GM06990 (cell line): ENCODE measurements around the gene CBX1.

ENCODE experiments used
- DNase-seq: peaks from one replicate; pipeline ENCODE4 v3.0.0-alpha.2; 2011; ENCODE audit not compliant: insufficient read length; ENCODE audit errors: extremely low read depth
- H3K27me3 ChIP-seq: replicated peaks from 2 replicates; pipeline ENCODE4 v1.6.0; 2011; ENCODE audit warnings: low read length; ENCODE audit not compliant: control insufficient read depth, insufficient read depth
- H3K36me3 ChIP-seq: 2 replicates; pipeline ENCODE4 v1.5.1; 2011; ENCODE audit warnings: low read length; ENCODE audit not compliant: control insufficient read depth, insufficient read depth
- H3K4me3 ChIP-seq: replicated peaks from 2 replicates; pipeline ENCODE4 v1.5.1; 2011; ENCODE audit warnings: low read depth, mild to moderate bottlenecking, control low read depth, low read length
- TF ChIP-seq, protein P1 (sequence below): IDR thresholded peaks from 2 replicates; pipeline ENCODE4 v1.5.1; 2011; ENCODE audit warnings: low read length, control low read depth, mild to moderate bottlenecking, inconsistent platforms; ENCODE audit not compliant: insufficient read depth, poor library complexity, severe bottlenecking

CBX1 gene

DNA sequence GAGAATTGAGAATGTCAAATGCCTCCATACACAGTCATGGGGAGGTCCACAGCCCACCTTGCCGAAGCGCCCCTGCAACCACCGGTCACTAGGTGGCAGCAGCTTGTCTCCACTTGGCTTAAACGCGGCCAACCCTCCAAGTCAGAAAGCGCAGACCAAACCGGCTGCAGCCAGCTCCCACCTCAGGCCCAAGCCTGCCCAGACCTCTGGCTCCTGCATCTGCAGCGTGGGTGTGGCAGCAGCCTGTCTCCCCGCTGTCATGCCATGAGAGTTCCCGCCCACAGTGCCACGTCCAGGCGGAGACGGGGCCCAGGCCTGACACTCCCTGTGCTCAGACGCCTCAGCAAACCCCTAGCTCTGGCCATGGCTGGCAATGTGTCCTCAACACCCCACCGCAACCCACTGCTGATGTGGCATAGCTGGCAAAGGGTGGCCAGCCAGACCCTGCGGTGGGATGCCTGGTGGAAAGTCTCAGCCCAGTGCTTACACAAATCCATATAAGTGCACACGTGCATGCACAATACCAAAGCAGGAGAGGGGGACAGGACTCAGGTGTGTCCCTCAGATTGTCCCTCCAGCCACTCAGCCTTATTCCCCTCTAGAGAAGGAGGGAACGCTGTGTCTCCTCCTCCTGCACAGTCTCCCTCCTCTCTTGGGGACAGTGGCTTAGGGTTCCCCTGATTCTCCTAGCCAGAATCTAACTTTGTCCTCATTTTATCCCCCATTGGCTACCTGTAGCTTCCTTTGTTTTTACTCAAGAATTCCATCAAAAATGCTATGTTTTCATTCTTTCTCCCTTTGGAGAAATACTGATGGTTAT, 74.6 kb downstream of the CBX1 start:
- Histone ChIP-seq H3K27me3 (no peaks in the 10 kb centered on the region; the same call in 1 of the 2 replicates), H3K36me3 (no peaks in the 10 kb centered on the region), H3K4me3 (no peak overlapping the region)
- DNase-seq = peak; percentile 74
- TF ChIP-seq, protein P1, sequence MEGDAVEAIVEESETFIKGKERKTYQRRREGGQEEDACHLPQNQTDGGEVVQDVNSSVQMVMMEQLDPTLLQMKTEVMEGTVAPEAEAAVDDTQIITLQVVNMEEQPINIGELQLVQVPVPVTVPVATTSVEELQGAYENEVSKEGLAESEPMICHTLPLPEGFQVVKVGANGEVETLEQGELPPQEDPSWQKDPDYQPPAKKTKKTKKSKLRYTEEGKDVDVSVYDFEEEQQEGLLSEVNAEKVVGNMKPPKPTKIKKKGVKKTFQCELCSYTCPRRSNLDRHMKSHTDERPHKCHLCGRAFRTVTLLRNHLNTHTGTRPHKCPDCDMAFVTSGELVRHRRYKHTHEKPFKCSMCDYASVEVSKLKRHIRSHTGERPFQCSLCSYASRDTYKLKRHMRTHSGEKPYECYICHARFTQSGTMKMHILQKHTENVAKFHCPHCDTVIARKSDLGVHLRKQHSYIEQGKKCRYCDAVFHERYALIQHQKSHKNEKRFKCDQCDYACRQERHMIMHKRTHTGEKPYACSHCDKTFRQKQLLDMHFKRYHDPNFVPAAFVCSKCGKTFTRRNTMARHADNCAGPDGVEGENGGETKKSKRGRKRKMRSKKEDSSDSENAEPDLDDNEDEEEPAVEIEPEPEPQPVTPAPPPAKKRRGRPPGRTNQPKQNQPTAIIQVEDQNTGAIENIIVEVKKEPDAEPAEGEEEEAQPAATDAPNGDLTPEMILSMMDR = peak; percentile 94

DNA sequence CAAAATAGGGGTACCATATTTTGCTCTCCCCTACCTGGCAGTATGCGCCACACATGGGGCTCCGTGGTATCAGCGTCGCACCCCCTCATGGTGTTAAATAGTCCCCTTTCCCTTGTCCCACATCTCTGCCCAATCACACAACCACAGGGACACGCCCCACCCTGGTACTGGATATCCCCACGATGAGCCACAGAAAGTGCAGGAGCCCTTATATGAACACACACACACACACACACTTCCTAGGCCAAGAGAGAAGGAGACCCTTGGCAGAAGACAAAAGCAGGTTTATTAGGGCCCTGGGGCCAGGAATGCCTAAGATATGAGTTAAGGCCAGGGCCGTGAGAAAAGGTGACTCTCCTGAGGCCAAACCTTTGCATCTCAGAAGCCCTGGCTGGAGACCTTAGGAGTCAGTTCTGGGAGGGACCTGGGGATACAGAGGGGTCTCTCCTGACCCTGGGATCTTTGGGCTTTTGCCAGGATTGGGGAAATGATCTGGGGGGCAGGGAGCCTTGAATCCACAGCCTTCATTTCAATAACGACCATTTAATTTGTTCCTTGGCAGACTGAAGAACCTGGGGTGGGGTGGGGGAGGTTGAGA, 75.3 kb downstream of the CBX1 start:
- TF ChIP-seq, protein P1 = no peak
- Histone ChIP-seq H3K4me3 (no peak overlapping the region), H3K27me3 (no peaks in the 10 kb centered on the region; the same call in 1 of the 2 replicates), H3K36me3 (no peaks in the 10 kb centered on the region)
- DNase-seq = no peak

DNA sequence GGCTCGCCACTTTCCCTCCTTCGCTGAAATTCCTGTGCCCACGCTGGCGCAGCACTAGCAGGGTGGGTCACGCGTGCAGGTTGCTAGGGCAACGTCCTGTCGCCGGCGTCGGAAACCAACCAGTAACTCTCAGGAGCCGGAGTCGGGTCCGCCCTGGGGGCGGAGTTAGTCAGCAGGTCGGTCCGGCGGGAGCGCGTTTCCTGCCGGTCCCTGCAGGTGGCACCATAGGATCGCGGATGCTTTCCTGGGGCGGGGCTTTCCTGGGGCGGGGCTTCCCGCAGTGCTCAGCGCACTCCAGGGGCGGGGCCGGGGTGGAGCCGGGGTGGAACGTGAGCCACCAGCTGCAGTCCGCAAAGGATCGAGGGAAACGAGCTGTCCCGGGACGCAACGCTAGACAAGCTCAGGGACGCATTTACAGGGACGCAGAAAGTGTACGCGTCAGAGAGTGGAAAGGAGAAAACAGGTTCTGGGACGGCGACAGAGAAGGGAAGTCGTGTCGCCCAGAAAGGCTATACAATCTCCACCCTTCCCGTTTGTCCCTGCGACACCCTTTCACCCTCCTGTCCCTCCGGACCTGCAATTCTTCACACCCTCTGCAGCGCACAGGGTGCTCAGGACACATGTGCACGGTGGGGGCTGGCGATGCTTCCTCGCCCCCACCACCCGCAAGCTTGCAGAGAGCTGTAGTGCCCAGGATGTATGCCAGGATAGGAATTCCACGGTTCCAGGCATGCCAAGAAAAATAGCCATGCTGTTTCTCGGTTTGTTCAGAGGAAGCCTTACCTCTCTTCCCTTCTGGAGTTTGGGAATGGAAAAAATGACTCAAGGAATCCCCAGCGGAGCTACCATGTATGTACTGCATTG, 76.0 kb downstream of the CBX1 start:
- TF ChIP-seq, protein P1 = peak; percentile 95
- peak; percentile 93 for DNase-seq
- no peaks in the 10 kb centered on the region; the same call in 1 of the 2 replicates for H3K27me3 ChIP-seq
- peak overlapping the region; percentile 65 for H3K4me3 ChIP-seq
- no peaks in the 10 kb centered on the region for H3K36me3 ChIP-seq

DNA sequence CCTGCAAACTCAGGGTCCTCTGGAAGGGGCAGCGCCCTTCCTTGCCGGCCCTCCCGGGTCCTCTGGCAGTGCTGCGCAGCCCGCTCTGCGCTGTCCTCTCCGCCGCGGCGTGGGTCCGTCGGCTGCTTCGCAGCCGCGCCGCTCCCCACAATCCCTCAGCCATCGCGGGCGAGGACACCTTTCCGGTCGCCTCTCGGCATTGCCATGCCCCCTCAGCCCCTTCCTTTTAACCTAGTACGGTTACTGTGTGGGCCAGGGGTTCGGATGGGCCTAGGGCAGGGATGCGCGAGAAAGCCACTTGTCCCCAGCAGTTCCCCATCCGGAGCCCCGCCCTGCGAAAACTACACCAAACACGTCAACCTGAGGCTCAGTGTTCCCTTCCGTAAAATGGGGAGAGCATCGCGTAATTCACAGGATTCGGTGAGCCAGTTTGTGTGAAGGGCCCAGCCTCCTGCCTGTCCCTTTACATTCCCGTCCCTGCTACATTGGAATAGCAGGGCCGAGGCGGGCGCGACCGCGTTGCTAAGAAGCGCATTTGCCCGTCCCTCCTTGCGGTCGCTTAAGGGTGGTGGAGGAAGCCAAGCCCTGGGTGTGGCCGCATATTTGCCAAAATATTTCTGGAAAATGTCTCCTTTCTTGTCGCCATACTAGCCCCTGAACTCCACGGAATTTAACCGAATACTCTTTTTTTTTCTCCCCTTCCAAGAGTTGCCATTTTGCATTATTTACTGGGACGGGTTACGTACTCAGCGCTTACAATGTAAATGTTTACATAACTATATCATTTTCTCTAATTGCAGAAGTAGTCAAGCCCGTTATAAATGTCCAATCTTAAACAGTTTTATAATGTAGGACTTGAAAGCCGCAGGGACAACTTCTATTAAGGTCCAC, 76.9 kb downstream of the CBX1 start:
- TF ChIP-seq, protein P1 = no peak
- no peaks in the 10 kb centered on the region for H3K36me3 ChIP-seq
- peak; percentile 67 for DNase-seq
- H3K27me3 ChIP-seq = no peaks in the 10 kb centered on the region; the same call in 1 of the 2 replicates
- H3K4me3 ChIP-seq = peak overlapping the region; percentile 65

DNA sequence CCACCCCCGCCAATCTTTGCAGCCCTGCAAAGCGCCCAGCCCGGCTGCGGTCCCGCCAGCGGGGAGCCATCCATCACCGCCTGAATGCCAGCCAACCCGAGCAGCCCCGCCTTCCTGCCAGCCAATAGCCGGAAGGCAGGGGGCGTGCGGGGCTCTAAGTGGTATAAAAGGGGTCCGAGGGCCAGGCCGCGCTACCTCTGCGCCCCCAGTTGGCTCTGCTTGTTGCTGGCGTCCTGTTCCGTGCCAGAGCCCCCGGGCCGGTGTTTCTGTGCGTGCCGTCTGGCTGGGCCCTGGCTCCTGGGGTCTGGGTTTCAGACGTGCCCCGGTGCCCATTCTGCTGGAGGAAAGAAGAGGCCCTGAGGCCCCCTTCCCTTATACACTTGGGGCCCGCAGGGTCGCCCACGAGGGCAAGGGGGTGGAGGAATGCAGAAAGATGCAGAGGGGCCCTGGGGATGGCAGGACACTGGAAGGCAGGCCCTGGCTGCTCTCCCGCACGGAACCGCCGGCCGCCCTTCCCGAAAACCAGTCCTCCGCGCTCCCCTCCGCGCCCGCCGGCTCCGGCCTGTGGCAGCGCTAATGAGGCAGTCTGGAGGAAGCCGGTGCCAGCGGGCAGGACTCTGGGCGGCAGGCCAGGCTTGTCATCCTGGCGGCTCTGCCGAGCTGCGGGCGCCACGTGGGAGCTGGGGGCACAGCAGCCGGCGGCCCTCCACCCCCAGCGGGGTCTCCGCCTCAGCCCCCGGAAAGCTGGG, 77.7 kb downstream of the CBX1 start:
- Histone ChIP-seq H3K27me3 (no peaks in the 10 kb centered on the region; the same call in 1 of the 2 replicates), H3K4me3 (peak overlapping the region; percentile 65), H3K36me3 (no peaks in the 10 kb centered on the region)
- TF ChIP-seq, protein P1 = peak; percentile 16
- DNase-seq = peak; percentile 61
